Peyer's patch (tissue), 4 donors: ENCODE measurements around the gene FBXL16.

Experiments
- CTCF ChIP-seq, 6 experiments: fragments of 450-650 bp in 4 of 6; fragments of 200-600 bp in 2 of 6; sonication (generic) in 1 of 6; IDR thresholded peaks; one replicate each; pipeline ENCODE4 v1.5.1; 2017 to 2019; ENCODE audit warnings: antibody characterized with exemption in 6 of 6, mild to moderate bottlenecking in 3 of 6, moderate library complexity in 1 of 6
- POLR2A ChIP-seq, 2 donors: fragments of 450-650 bp; IDR thresholded peaks; one replicate each; pipeline ENCODE4 v1.5.1; 2017; ENCODE audit warnings: antibody characterized with exemption in 2 of 2, mild to moderate bottlenecking in 2 of 2, moderate library complexity in 2 of 2

- TF ChIP-seq CTCF (IDR thresholded peaks at IDR 0.05): no peak
- TF ChIP-seq POLR2A (IDR thresholded peaks at IDR 0.05): no peak
Observed at GRCh38 chr16:680625-680945, 25.0 kb downstream of the FBXL16 start.
